ENCODE results near the gene NLRC3. TPM values are rescaled to one million over a fixed set of nuclear protein-coding genes. Genes with fewer than 3 reads are reported as not detected.

NLRC3 gene
- total RNA-seq, 1 donor from 2014 or later, result 0.23 TPM

DNA sequence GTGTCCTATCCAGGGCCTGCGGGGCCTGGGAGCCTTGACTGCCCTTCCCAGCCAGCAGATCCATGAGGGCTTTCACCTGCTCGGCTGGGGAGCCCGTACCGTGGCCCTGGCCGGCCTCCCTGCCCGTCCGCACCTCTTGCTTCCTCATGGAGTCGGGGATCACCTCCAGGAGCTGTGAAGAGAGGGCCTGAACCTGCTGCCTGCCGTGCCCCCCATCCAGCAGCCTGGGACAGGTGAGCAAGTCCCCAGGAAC is 12.4 kb downstream of the NLRC3 start:
- no peak overlapping the region for H3K27ac ChIP-seq (ENCODE audit: low read depth, low read length)
- no peak for TF ChIP-seq EZH2 (IDR thresholded peaks at IDR 0.05; ENCODE audit: insufficient read depth, low read length)
- TF ChIP-seq, protein P1, sequence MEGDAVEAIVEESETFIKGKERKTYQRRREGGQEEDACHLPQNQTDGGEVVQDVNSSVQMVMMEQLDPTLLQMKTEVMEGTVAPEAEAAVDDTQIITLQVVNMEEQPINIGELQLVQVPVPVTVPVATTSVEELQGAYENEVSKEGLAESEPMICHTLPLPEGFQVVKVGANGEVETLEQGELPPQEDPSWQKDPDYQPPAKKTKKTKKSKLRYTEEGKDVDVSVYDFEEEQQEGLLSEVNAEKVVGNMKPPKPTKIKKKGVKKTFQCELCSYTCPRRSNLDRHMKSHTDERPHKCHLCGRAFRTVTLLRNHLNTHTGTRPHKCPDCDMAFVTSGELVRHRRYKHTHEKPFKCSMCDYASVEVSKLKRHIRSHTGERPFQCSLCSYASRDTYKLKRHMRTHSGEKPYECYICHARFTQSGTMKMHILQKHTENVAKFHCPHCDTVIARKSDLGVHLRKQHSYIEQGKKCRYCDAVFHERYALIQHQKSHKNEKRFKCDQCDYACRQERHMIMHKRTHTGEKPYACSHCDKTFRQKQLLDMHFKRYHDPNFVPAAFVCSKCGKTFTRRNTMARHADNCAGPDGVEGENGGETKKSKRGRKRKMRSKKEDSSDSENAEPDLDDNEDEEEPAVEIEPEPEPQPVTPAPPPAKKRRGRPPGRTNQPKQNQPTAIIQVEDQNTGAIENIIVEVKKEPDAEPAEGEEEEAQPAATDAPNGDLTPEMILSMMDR (IDR thresholded peaks at IDR 0.05; ENCODE audit: insufficient read depth, low read depth, low read length), result no peak
- H3K4me3 ChIP-seq (ENCODE audit: insufficient read depth, low read depth, low read length), result no peak overlapping the region
- Mint-ChIP-seq H3K27me3 (ENCODE audit: low read depth, unreplicated experiment) (no peaks in the 10 kb centered on the region), H3K4me1 (ENCODE audit: low read depth, unreplicated experiment) (no peaks in the 10 kb centered on the region), H3K9me3 (ENCODE audit: unreplicated experiment) (no peaks in the 10 kb centered on the region), H3K4me3 (ENCODE audit: unreplicated experiment) (no peak overlapping the region), H3K27ac (ENCODE audit: unreplicated experiment) (no peak overlapping the region), H3K36me3 (ENCODE audit: low read depth, unreplicated experiment) (peaks cover 3% of the 10 kb centered on the region)
- no peaks in the 10 kb centered on the region for H3K4me1 ChIP-seq (ENCODE audit: insufficient read depth, low read length)
- H3K36me3 ChIP-seq (ENCODE audit: insufficient read depth, low read length), result no peaks in the 10 kb centered on the region
- no peaks in the 10 kb centered on the region for H4K20me1 ChIP-seq (ENCODE audit: insufficient read depth, low read length)
- H3K79me2 ChIP-seq (ENCODE audit: insufficient read depth, low read length), result no peaks in the 10 kb centered on the region
- H3K27me3 ChIP-seq (ENCODE audit: insufficient read depth, low read length), result no peaks in the 10 kb centered on the region
- H3K4me2 ChIP-seq (ENCODE audit: low read length), result no peak overlapping the region
- DNase-seq (ENCODE audit: low read depth), result no peak
- no peak for FAIRE-seq
- no peak overlapping the region for H3K9ac ChIP-seq (ENCODE audit: low read length)
- H3K9me3 ChIP-seq (ENCODE audit: insufficient read depth, low read depth, low read length), result no peaks in the 10 kb centered on the region
- H2AFZ ChIP-seq (ENCODE audit: low read depth, low read length), result no peak overlapping the region

GRCh38 chr16:3564130-3564888 is 12.9 kb downstream of the NLRC3 start:
- TF ChIP-seq EZH2 (IDR thresholded peaks at IDR 0.05; ENCODE audit: insufficient read depth, low read length), result no peak
- TF ChIP-seq, protein P1 (IDR thresholded peaks at IDR 0.05; ENCODE audit: insufficient read depth, low read depth, low read length), result no peak
- Histone ChIP-seq H3K27me3 (ENCODE audit: insufficient read depth, low read length) (no peaks in the 10 kb centered on the region), H3K79me2 (ENCODE audit: insufficient read depth, low read length) (no peaks in the 10 kb centered on the region), H3K9me3 (ENCODE audit: insufficient read depth, low read depth, low read length) (no peaks in the 10 kb centered on the region), H3K4me1 (ENCODE audit: insufficient read depth, low read length) (no peaks in the 10 kb centered on the region), H3K27ac (ENCODE audit: low read depth, low read length) (no peak overlapping the region), H3K4me2 (ENCODE audit: low read length) (no peak overlapping the region), H3K4me3 (ENCODE audit: insufficient read depth, low read depth, low read length) (no peak overlapping the region), H3K9ac (ENCODE audit: low read length) (no peak overlapping the region), H4K20me1 (ENCODE audit: insufficient read depth, low read length) (no peaks in the 10 kb centered on the region), H2AFZ (ENCODE audit: low read depth, low read length) (no peak overlapping the region), H3K36me3 (ENCODE audit: insufficient read depth, low read length) (no peaks in the 10 kb centered on the region)
- H3K4me3 Mint-ChIP-seq (ENCODE audit: unreplicated experiment), result no peak overlapping the region
- peaks cover 3% of the 10 kb centered on the region for H3K36me3 Mint-ChIP-seq (ENCODE audit: low read depth, unreplicated experiment)
- H3K4me1 Mint-ChIP-seq (ENCODE audit: low read depth, unreplicated experiment), result no peaks in the 10 kb centered on the region
- H3K27ac Mint-ChIP-seq (ENCODE audit: unreplicated experiment), result no peak overlapping the region
- H3K27me3 Mint-ChIP-seq (ENCODE audit: low read depth, unreplicated experiment), result no peaks in the 10 kb centered on the region
- H3K9me3 Mint-ChIP-seq (ENCODE audit: unreplicated experiment), result no peaks in the 10 kb centered on the region
- no peak for FAIRE-seq
- no peak for DNase-seq (ENCODE audit: low read depth)

DNA sequence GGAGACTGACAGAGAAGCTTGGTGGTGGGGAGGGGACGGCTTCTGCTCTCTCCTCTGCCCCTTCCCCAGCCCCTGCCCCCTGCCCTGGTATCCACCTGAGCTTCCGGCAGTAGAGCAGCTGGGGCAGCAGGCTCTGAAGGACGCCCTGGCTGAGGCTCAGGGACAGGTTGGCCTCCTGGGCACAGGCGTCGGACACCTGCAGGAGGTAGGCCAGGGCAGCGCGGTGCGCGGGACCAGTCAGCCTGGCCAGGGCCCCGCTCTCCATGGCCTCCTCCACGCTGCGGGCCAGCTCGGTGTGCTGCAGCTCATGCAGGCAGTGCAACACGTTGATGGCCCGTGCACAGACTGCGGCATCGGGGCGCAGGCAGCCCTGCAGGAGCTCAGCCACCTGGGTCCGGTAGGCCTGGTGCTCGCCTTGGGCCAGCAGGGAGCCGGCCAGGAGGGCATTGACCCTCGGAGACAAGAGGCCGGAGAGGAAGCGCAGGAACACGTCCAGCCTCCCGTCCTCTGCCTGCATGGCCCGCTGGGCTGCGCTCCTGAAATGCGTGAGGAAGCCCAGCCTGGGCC is 14.2 kb downstream of the NLRC3 start:
- Histone ChIP-seq H3K36me3 (ENCODE audit: insufficient read depth, low read length) (no peaks in the 10 kb centered on the region), H3K4me1 (ENCODE audit: insufficient read depth, low read length) (no peaks in the 10 kb centered on the region), H3K4me2 (ENCODE audit: low read length) (no peak overlapping the region), H3K79me2 (ENCODE audit: insufficient read depth, low read length) (no peaks in the 10 kb centered on the region), H3K9me3 (ENCODE audit: insufficient read depth, low read depth, low read length) (no peaks in the 10 kb centered on the region), H4K20me1 (ENCODE audit: insufficient read depth, low read length) (no peaks in the 10 kb centered on the region), H3K9ac (ENCODE audit: low read length) (no peak overlapping the region), H3K4me3 (ENCODE audit: insufficient read depth, low read depth, low read length) (no peak overlapping the region), H2AFZ (ENCODE audit: low read depth, low read length) (no peak overlapping the region), H3K27ac (ENCODE audit: low read depth, low read length) (no peak overlapping the region), H3K27me3 (ENCODE audit: insufficient read depth, low read length) (no peaks in the 10 kb centered on the region)
- no peak for TF ChIP-seq EZH2 (IDR thresholded peaks at IDR 0.05; ENCODE audit: insufficient read depth, low read length)
- TF ChIP-seq, protein P1 (IDR thresholded peaks at IDR 0.05; ENCODE audit: insufficient read depth, low read depth, low read length), result no peak
- FAIRE-seq (no peak), DNase-seq (ENCODE audit: low read depth) (no peak)
- Mint-ChIP-seq H3K36me3 (ENCODE audit: low read depth, unreplicated experiment) (peaks cover 3% of the 10 kb centered on the region), H3K4me3 (ENCODE audit: unreplicated experiment) (no peak overlapping the region), H3K9me3 (ENCODE audit: unreplicated experiment) (no peaks in the 10 kb centered on the region), H3K4me1 (ENCODE audit: low read depth, unreplicated experiment) (no peaks in the 10 kb centered on the region), H3K27me3 (ENCODE audit: low read depth, unreplicated experiment) (no peaks in the 10 kb centered on the region), H3K27ac (ENCODE audit: unreplicated experiment) (no peak overlapping the region)
